GM13977 (cell line): ENCODE data around the gene CHRDL2.

Source experiments
- DNase-seq: peaks from one replicate; pipeline ENCODE4 v3.0.0; 2012; ENCODE audit warnings: low spot score
- CTCF ChIP-seq: IDR thresholded peaks from 2 replicates; pipeline ENCODE4 v1.5.1; 2012; ENCODE audit warnings: mild to moderate bottlenecking, control low read depth; ENCODE audit not compliant: insufficient read depth; ENCODE audit errors: extremely low read depth, missing control alignments
- in situ Hi-C: fragments of 300-500 bp; cut with MboI; formaldehyde crosslinking; loops from one replicate; pipeline ENCODE4 v1.12.0; 2022; ENCODE audit warnings: low sequenced_read_pairs, low pct_unique_long_range_greater_than_20kb, mixed read lengths, inconsistent platforms; ENCODE audit not compliant: unreplicated experiment

CHRDL2 gene

GRCh38 chr11:74736031-74736430, 4.8 kb upstream of the CHRDL2 start:
- no peak for DNase-seq
- in situ Hi-C loops, result no loop called here

GRCh38 chr11:74735365-74735928, 4.2 kb upstream of the CHRDL2 start:
- no peak for DNase-seq
- in situ Hi-C loops, result no loop called here
- TF ChIP-seq CTCF, result no peak

More at GRCh38 chr11:74736031-74736430, 4.8 kb upstream of the CHRDL2 start:
- no peak for TF ChIP-seq CTCF

GRCh38 chr11:74734559-74734925, 3.3 kb upstream of the CHRDL2 start:
- no peak for DNase-seq
- no peak for TF ChIP-seq CTCF
- in situ Hi-C loops, result no loop called here

- TF ChIP-seq CTCF, result no peak
- DNase-seq, result no peak
- in situ Hi-C loops, result no loop called here
These were observed 510 bp downstream of the CHRDL2 start for GRCh38 chr11:74730571-74731260.

GRCh38 chr11:74729397-74729796, 1.8 kb downstream of the CHRDL2 start:
- TF ChIP-seq CTCF, result no peak
- DNase-seq, result no peak
- in situ Hi-C loops, result no loop called here

- DNase-seq, result peak; percentile 90
- in situ Hi-C loops, result no loop called here
- peak; percentile 96 for TF ChIP-seq CTCF
These were observed 4.6 kb downstream of the CHRDL2 start for GRCh38 chr11:74726547-74727182.
